ENCODE measurements around the gene MRGPRF. TPM values are rescaled to one million over a fixed set of nuclear protein-coding genes. Genes with fewer than 3 reads are reported as not detected.

MRGPRF gene, protein sequence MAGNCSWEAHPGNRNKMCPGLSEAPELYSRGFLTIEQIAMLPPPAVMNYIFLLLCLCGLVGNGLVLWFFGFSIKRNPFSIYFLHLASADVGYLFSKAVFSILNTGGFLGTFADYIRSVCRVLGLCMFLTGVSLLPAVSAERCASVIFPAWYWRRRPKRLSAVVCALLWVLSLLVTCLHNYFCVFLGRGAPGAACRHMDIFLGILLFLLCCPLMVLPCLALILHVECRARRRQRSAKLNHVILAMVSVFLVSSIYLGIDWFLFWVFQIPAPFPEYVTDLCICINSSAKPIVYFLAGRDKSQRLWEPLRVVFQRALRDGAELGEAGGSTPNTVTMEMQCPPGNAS
- total RNA-seq: 10 to 100 TPM; 10.8 to 17.6 TPM

GRCh38 chr11:69013009-69013951, at the start of gene MRGPRF:
Gene MRGPRF (minus strand): TSS chr11:69013246. CDS start chr11:69009901, 3,345 bp downstream.
- TF ChIP-seq CTCF (IDR thresholded peaks at IDR 0.05): peak; percentile 22 to 54
- H3K27me3 ChIP-seq: peaks cover 0 to 3% of the 10 kb centered on the region in 2 donors
- H3K4me3 ChIP-seq: peak within 1 kb of the TSS; percentile 45 to 56
- peak; percentile 96 for DNase-seq (ENCODE audit: low spot score)
- H3K36me3 ChIP-seq: no peaks in the 10 kb centered on the region
- peaks cover 0 to 59% of the 10 kb centered on the region in 2 donors for H3K4me1 ChIP-seq
- H3K27ac ChIP-seq: peak within 1 kb of the TSS; percentile 82 to 90
- no peaks in the 10 kb centered on the region for H3K9me3 ChIP-seq

- Histone ChIP-seq H3K27ac (no peak overlapping the region), H3K4me3 (no peak overlapping the region), H3K9me3 (no peaks in the 10 kb centered on the region), H3K36me3 (peaks cover 17% of the 10 kb centered on the region), H3K27me3 (no peaks in the 10 kb centered on the region), H3K4me1 (no peaks in the 10 kb centered on the region)
- no peak for DNase-seq (ENCODE audit: low spot score)
- no peak for TF ChIP-seq CTCF (IDR thresholded peaks at IDR 0.05)
These were observed 49.3 kb upstream of the MRGPRF start for GRCh38 chr11:69062169-69062855.

GRCh38 chr11:69061713-69062053, 48.6 kb upstream of the MRGPRF start:
- H3K27ac ChIP-seq: no peak overlapping the region
- H3K36me3 ChIP-seq: peaks cover 17% of the 10 kb centered on the region

DNA sequence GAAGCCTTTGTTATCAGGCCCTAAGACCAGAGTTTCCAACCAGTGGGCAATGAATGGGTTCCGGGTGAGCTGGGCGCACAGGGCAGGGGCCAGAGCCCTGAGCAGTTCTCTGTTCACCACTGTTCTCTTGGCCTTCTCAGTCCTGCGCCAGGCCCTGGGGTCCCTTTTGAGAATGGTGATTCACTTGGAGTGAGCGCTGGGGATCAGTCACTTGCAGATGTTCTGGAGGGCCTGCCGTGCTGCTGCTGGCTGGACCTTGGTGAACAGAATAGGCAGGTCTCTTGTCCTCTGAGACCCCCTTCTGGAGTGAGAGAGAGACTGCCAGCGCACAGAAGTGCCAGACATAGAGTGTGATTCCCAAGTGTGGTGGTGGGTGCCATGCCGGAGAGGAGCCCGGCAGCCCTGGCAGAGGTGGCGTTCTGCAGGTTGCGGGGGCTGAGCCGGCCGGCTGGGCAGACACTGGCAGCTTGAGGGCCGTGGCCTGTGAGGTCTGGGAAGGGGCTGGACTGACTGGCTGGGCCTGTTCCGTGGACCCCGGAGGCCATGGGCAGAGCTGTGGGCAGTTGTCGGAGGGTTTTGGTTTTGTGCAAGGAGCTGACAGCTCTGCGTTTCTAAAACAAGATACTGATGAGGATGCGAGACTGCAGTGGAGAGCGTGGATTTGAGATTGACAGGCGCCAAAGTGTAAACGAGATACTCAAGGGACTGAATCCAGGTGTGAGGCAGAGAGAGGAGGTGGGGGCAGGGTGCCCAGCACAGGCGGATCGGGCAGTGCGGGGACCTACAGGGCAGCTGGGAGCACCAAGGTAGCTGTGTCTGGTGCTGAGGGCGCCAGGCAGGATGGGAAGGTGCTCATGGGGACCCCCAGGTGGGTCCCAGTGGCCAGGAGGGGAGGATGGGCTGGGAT, 48.0 kb upstream of the MRGPRF start:
- no peak for DNase-seq (ENCODE audit: low spot score)
- H3K4me1 ChIP-seq: no peaks in the 10 kb centered on the region
- no peaks in the 10 kb centered on the region for H3K9me3 ChIP-seq
- no peak overlapping the region for H3K27ac ChIP-seq
- TF ChIP-seq CTCF (IDR thresholded peaks at IDR 0.05): no peak
- no peaks in the 10 kb centered on the region for H3K27me3 ChIP-seq
- peaks cover 17% of the 10 kb centered on the region for H3K36me3 ChIP-seq
- no peak overlapping the region for H3K4me3 ChIP-seq

More at GRCh38 chr11:69061713-69062053, 48.6 kb upstream of the MRGPRF start:
- DNase-seq (ENCODE audit: low spot score): no peak
- TF ChIP-seq CTCF (IDR thresholded peaks at IDR 0.05): no peak
- H3K4me1 ChIP-seq: no peaks in the 10 kb centered on the region
- H3K9me3 ChIP-seq: no peaks in the 10 kb centered on the region
- no peaks in the 10 kb centered on the region for H3K27me3 ChIP-seq
- no peak overlapping the region for H3K4me3 ChIP-seq

DNA sequence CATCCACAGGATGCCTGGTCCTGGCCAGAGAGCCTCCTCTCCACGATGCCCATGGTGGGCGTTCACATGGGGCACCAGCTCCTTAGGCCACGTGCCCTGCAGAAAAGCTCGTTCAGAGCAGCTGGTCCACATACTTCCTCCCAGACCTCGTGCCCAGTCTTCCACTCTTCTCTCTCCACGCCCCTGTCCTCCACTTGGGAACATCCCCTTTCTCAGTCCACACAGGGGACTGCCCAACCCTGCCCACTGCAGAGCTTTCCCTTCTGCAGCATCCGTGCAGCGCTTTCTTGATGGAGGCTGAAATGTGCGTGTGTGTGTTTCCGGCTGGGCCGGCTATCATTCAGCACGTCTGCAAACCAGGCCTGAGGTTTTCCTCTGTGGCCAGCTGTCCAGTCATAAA, 46.9 kb upstream of the MRGPRF start:
- H3K27ac ChIP-seq: no peak overlapping the region
- H3K4me1 ChIP-seq: no peaks in the 10 kb centered on the region
- no peak for TF ChIP-seq CTCF (IDR thresholded peaks at IDR 0.05)
- H3K9me3 ChIP-seq: no peaks in the 10 kb centered on the region
- no peak overlapping the region for H3K4me3 ChIP-seq
- peaks cover 17% of the 10 kb centered on the region for H3K36me3 ChIP-seq
- no peak for DNase-seq (ENCODE audit: low spot score)
- no peaks in the 10 kb centered on the region for H3K27me3 ChIP-seq

Data from right atrium auricular region (tissue), 2 donors.